ENCODE measurements around the gene ARHGAP32.
"Not testable (repeated sequence)": the region's sequence is repeated elsewhere in the genome, so short reads cannot be mapped to it uniquely, and the experiment has no call there.

ARHGAP32 gene

GRCh38 chr11:129041611-129042018 is 150.5 kb downstream of the ARHGAP32 start:
- in situ Hi-C loops (cut with HindIII; ENCODE audit: low sequenced_read_pairs) = no loop called here

GRCh38 chr11:129040934-129041333 is 151.2 kb downstream of the ARHGAP32 start:
- in situ Hi-C loops (cut with HindIII; ENCODE audit: low sequenced_read_pairs) = no loop called here

GRCh38 chr11:129035244-129035643 is 156.9 kb downstream of the ARHGAP32 start:
- in situ Hi-C loops (cut with HindIII; ENCODE audit: low sequenced_read_pairs) = no loop called here

DNA sequence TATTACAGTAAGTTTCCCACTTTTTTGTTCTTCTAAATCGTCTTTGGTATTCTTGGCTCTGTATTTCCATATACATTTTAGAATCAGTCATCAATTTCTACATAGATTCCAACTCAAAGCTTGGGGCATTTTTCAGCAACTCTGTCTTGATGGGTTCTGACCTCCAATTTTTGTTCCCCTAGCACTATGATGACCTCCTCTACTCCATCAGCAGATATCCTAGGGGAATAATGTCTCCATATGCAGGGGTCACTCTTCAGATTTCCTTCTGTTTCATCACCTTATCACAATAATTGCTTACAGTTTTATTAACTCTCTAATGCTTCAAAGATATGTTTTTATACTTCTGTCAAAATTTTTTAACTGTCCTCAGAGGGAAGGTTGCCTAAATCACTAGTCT is 158.1 kb downstream of the ARHGAP32 start:
- in situ Hi-C loops (cut with HindIII; ENCODE audit: low sequenced_read_pairs) = no loop called here

- in situ Hi-C loops (cut with HindIII; ENCODE audit: low sequenced_read_pairs) = no loop called here
Measured at GRCh38 chr11:129023968-129024676, 168.0 kb downstream of the ARHGAP32 start.

GRCh38 chr11:129021295-129021694 is 170.8 kb downstream of the ARHGAP32 start:
- in situ Hi-C loops (cut with HindIII; ENCODE audit: low sequenced_read_pairs) = no loop called here

GRCh38 chr11:129018991-129019390 is 173.1 kb downstream of the ARHGAP32 start:
- in situ Hi-C loops (cut with HindIII; ENCODE audit: low sequenced_read_pairs) = no loop called here

DNA sequence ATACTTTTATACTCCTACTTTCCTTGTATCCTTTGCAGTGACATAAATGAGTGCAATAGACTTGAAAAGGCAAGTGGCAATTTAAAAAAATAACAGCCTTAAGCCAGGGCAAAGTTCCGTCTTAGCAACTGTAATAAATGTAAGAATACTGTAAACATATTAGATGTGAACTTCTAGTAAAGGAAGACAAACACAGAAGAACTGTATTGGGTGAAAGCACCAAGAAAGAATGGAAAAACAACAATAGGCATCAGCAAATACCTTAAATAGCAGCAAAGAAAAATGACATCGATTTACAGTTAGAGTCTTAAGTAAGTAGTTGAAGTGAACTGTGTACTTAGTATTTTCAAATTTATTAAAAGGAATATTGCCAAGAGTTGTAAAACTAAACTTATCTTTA is 174.0 kb downstream of the ARHGAP32 start:
- in situ Hi-C loops (cut with HindIII; ENCODE audit: low sequenced_read_pairs) = no loop called here

GRCh38 chr11:129013737-129014475 is 178.2 kb downstream of the ARHGAP32 start:
- in situ Hi-C loops (cut with HindIII; ENCODE audit: low sequenced_read_pairs) = no loop called here

GRCh38 chr11:129012880-129013279 is 179.2 kb downstream of the ARHGAP32 start:
- in situ Hi-C loops (cut with HindIII; ENCODE audit: low sequenced_read_pairs) = no loop called here

- in situ Hi-C loops (cut with HindIII; ENCODE audit: low sequenced_read_pairs) = no loop called here
Measured at GRCh38 chr11:129006161-129006560, 186.0 kb downstream of the ARHGAP32 start.

GRCh38 chr11:128999165-128999564 is 193.0 kb downstream of the ARHGAP32 start:
- in situ Hi-C loops (cut with HindIII; ENCODE audit: low sequenced_read_pairs) = not testable (repeated sequence)

DNA sequence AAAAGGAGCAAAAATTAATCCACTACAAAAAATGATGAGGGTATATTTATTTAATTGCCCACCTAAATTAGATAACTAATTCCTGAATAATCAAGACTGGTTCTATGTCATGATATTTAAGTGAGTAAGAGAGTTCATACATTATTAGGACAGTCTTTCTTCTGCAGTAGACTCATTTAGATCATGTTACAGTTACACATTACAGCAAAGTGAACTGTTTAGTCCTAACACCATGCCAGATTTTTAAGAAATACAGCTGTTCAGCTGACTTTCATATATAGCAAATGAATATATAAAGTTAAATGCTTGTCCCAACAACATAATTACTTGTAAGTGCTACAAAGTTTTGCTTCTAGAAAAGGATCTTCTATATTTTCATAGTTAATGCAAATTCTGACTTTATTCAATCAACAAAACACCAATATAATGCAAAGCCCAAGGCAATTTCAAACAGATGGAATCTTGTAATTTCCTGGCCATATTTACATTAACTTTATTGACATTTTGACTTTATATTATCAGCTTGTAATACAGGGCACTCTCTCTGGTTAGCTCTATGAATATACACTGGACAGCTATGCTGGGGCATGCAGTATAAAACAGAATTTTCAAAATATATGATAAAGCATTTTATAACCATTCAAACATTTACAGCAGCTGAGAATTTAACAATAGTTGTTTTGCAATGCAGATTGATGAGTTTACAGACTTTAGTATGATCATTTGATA is 203.7 kb downstream of the ARHGAP32 start:
- in situ Hi-C loops (cut with HindIII; ENCODE audit: low sequenced_read_pairs) = no loop called here

- in situ Hi-C loops (cut with HindIII; ENCODE audit: low sequenced_read_pairs) = no loop called here
Measured at GRCh38 chr11:128985880-128986279, 206.2 kb downstream of the ARHGAP32 start.

GRCh38 chr11:128983023-128983422 is 209.1 kb downstream of the ARHGAP32 start:
- in situ Hi-C loops (cut with HindIII; ENCODE audit: low sequenced_read_pairs) = no loop called here

- in situ Hi-C loops (cut with HindIII; ENCODE audit: low sequenced_read_pairs) = no loop called here
Measured at GRCh38 chr11:128981254-128981653, 210.9 kb downstream of the ARHGAP32 start.

DNA sequence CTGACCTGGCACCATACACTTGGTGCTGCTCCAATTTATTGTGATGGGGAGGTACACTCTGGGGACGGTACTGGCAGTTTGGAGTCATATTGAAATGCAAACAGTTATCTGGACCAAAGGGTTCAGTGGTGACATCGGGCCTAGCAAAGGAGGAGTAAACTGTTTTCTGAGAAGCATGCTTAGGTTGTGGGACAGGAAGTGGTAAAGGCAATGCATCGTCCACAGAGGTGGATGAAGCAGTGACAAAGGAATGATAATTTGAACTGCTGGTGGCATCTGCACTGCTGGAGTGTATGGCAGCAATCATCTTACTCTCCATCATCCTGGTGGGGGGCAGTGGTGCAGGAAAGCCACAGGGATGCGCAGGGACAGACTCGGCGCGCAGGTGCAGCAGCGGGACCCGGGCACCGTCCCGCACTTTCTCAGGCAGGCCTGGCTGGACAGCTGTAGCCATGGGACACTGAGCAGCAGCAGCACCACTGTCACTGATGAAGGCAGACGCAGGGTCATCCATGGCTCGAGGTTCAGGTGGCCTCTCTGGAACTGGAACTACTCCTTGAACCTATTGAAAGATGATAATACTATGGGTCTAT is 221.4 kb downstream of the ARHGAP32 start:
- in situ Hi-C loops (cut with HindIII; ENCODE audit: low sequenced_read_pairs) = no loop called here

GRCh38 chr11:128968916-128969315 is 223.2 kb downstream of the ARHGAP32 start:
- in situ Hi-C loops (cut with HindIII; ENCODE audit: low sequenced_read_pairs) = no loop called here

- in situ Hi-C loops (cut with HindIII; ENCODE audit: low sequenced_read_pairs) = no loop called here
Measured at GRCh38 chr11:128967578-128967977, 224.5 kb downstream of the ARHGAP32 start.

- in situ Hi-C loops (cut with HindIII; ENCODE audit: low sequenced_read_pairs) = no loop called here
Measured at GRCh38 chr11:128965485-128965884, 226.6 kb downstream of the ARHGAP32 start.

- in situ Hi-C loops (cut with HindIII; ENCODE audit: low sequenced_read_pairs) = no loop called here
Measured at GRCh38 chr11:128964463-128964930, 227.6 kb downstream of the ARHGAP32 start.

All from endothelial cell of hepatic sinusoid (primary cell).